H9 (cell line): ENCODE results near the gene FOXI2. TPM values are rescaled to one million over a fixed set of nuclear protein-coding genes. Genes with fewer than 3 reads are reported as not detected.

Source experiments
- DNase-seq: peaks from one replicate; pipeline ENCODE4 v3.0.0-alpha.2; 2017
- H2AFZ ChIP-seq: one replicate; pipeline ENCODE4 v1.6.1; 2013; ENCODE audit warnings: mild to moderate bottlenecking, low read length, control low read depth, moderate library complexity
- H2AK5ac ChIP-seq: 2 replicates; pipeline ENCODE4 v1.6.1; 2013; ENCODE audit warnings: low read length, control low read depth, mixed read lengths; ENCODE audit not compliant: insufficient read length
- H2BK120ac ChIP-seq: one replicate; pipeline ENCODE4 v1.6.1; 2013; ENCODE audit warnings: low read depth, mild to moderate bottlenecking, low read length, control low read depth, inconsistent platforms; ENCODE audit not compliant: poor library complexity, severe bottlenecking
- H2BK12ac ChIP-seq: 2 replicates; pipeline ENCODE4 v1.6.1; 2013; ENCODE audit warnings: low read length, control low read depth, mixed read lengths, low read depth; ENCODE audit not compliant: insufficient read length
- H2BK15ac ChIP-seq: 2 replicates; pipeline ENCODE4 v1.6.1; 2013; ENCODE audit warnings: low read depth, low read length, control low read depth
- H2BK20ac ChIP-seq: one replicate; pipeline ENCODE4 v1.6.1; 2013; ENCODE audit warnings: low read depth, mild to moderate bottlenecking, low read length, control low read depth, inconsistent platforms; ENCODE audit not compliant: poor library complexity, severe bottlenecking
- H2BK5ac ChIP-seq: 2 replicates; pipeline ENCODE4 v1.6.1; 2013; ENCODE audit warnings: low read length, control low read depth, mixed read lengths; ENCODE audit not compliant: insufficient read length
- H3K14ac ChIP-seq: 2 replicates; pipeline ENCODE4 v1.6.1; 2013; ENCODE audit warnings: low read length, control low read depth; ENCODE audit not compliant: insufficient read depth
- H3K18ac ChIP-seq: 2 replicates; pipeline ENCODE4 v1.6.1; 2013; ENCODE audit warnings: low read depth, mild to moderate bottlenecking, mixed read lengths, low read length, control low read depth; ENCODE audit not compliant: insufficient read length
- H3K23ac ChIP-seq: 2 replicates; pipeline ENCODE4 v1.6.1; 2013; ENCODE audit warnings: low read length, control low read depth, mixed read lengths, low read depth; ENCODE audit not compliant: insufficient read length
- H3K23me2 ChIP-seq: 2 replicates; pipeline ENCODE4 v1.6.1; 2013; ENCODE audit warnings: low read depth, mild to moderate bottlenecking, mixed read lengths, low read length, control low read depth; ENCODE audit not compliant: insufficient read length, poor library complexity, severe bottlenecking
- H3K27ac ChIP-seq: 2 replicates; pipeline ENCODE4 v1.5.1; 2013; ENCODE audit warnings: low read length, control low read depth, mixed read lengths, low read depth; ENCODE audit not compliant: insufficient read length
- H3K27me3 ChIP-seq: 2 replicates; pipeline ENCODE4 v1.6.1; 2013; ENCODE audit warnings: low read length, control low read depth, inconsistent platforms; ENCODE audit not compliant: insufficient read depth
- H3K4ac ChIP-seq: 2 replicates; pipeline ENCODE4 v1.6.1; 2013; ENCODE audit warnings: low read depth, mild to moderate bottlenecking, control low read depth, inconsistent platforms, low read length, moderate library complexity
- H3K4me1 ChIP-seq: 2 replicates; pipeline ENCODE4 v1.6.1; 2013; ENCODE audit warnings: low read length, control low read depth, inconsistent platforms; ENCODE audit not compliant: insufficient read depth
- H3K4me2 ChIP-seq: 2 replicates; pipeline ENCODE4 v1.6.1; 2013; ENCODE audit warnings: low read length, control low read depth, mixed read lengths; ENCODE audit not compliant: insufficient read length, insufficient read depth
- H3K56ac ChIP-seq: 2 replicates; pipeline ENCODE4 v1.6.1; 2013; ENCODE audit warnings: low read depth, mild to moderate bottlenecking, mixed read lengths, low read length, control low read depth; ENCODE audit not compliant: insufficient read length
- H3K79me1 ChIP-seq: 2 replicates; pipeline ENCODE4 v1.6.1; 2013; ENCODE audit warnings: low read depth, mild to moderate bottlenecking, moderate library complexity, low read length, control low read depth, inconsistent platforms; ENCODE audit not compliant: insufficient read depth, poor library complexity, severe bottlenecking
- H3K79me2 ChIP-seq: 2 replicates; pipeline ENCODE4 v1.6.1; 2013; ENCODE audit warnings: low read length, control low read depth, inconsistent platforms; ENCODE audit not compliant: insufficient read depth
- H3K9ac ChIP-seq: 2 replicates; pipeline ENCODE4 v1.6.1; 2013; ENCODE audit warnings: low read length, control low read depth, mixed read lengths; ENCODE audit not compliant: insufficient read length; ENCODE audit errors: extremely low read depth
- H3K9me3 ChIP-seq: one replicate; pipeline ENCODE4 v1.6.1; 2013; ENCODE audit warnings: low read depth, low read length, inconsistent platforms; ENCODE audit not compliant: control insufficient read depth
- H3T11ph ChIP-seq: one replicate; pipeline ENCODE4 v1.6.1; 2013; ENCODE audit warnings: mild to moderate bottlenecking, low read length, control low read depth, inconsistent platforms
- H4K20me1 ChIP-seq: one replicate; pipeline ENCODE4 v1.6.1; 2013; ENCODE audit not compliant: control insufficient read depth, insufficient read length, insufficient read depth
- H4K5ac ChIP-seq: 2 replicates; pipeline ENCODE4 v1.6.1; 2013; ENCODE audit warnings: low read depth, mild to moderate bottlenecking, mixed read lengths, low read length, control low read depth; ENCODE audit not compliant: insufficient read length
- H4K8ac ChIP-seq: replicated peaks from 2 replicates; pipeline ENCODE4 v1.6.1; 2013; ENCODE audit warnings: low read length, control low read depth, mixed read lengths, low read depth; ENCODE audit not compliant: insufficient read length
- H4K91ac ChIP-seq: 2 replicates; pipeline ENCODE4 v1.6.1; 2013; ENCODE audit warnings: low read depth, mild to moderate bottlenecking, moderate library complexity, mixed read lengths, low read length, control low read depth; ENCODE audit not compliant: insufficient read length
- H3K27ac Mint-ChIP-seq, 3 experiments: 2 replicates in 2 of 3; 3 replicates in 1 of 3; pipeline ENCODE4 v1.8.0; 2020 to 2021; ENCODE audit warnings: mixed read lengths in 3 of 3, mild to moderate bottlenecking in 1 of 3, moderate library complexity in 1 of 3
- H3K27me3 Mint-ChIP-seq: 2 replicates; pipeline ENCODE4 v1.8.0; 2021; ENCODE audit warnings: low read depth, mild to moderate bottlenecking, moderate library complexity, mixed read lengths
- H3K36me3 Mint-ChIP-seq, 3 experiments: 2 replicates in 2 of 3; 3 replicates in 1 of 3; pipeline ENCODE4 v1.8.0; 2020 to 2021; ENCODE audit warnings: low read depth in 3 of 3, mixed read lengths in 3 of 3; ENCODE audit not compliant: insufficient read depth in 1 of 3
- H3K4me1 Mint-ChIP-seq, 2 experiments: 2 replicates each; pipeline ENCODE4 v1.8.0; 2020; ENCODE audit warnings: mixed read lengths in 2 of 2
- H3K4me3 Mint-ChIP-seq, 2 experiments: 2 replicates in 1 of 2; 3 replicates in 1 of 2; pipeline ENCODE4 v1.8.0; 2020 to 2021; ENCODE audit warnings: mild to moderate bottlenecking in 2 of 2, mixed read lengths in 2 of 2, moderate library complexity in 1 of 2
- H3K9me3 Mint-ChIP-seq, 2 experiments: 2 replicates in 1 of 2; 3 replicates in 1 of 2; pipeline ENCODE4 v1.8.0; 2020; ENCODE audit warnings: mild to moderate bottlenecking in 2 of 2, mixed read lengths in 2 of 2, moderate library complexity in 1 of 2
- CTCF ChIP-seq: fragments of 200-600 bp; sonication (generic); conservative IDR thresholded peaks from 3 replicates; pipeline ENCODE4 v1.8.0; 2021; ENCODE audit warnings: antibody characterized with exemption, mild to moderate bottlenecking
- WGBS: extraction: QIAGEN DNeasy Blood & Tissue Kit; methylation state at CpG from one replicate; pipeline ENCODE4 v1.1.7; 2013; ENCODE audit warnings: missing lambda C conversion rate, low lambda C conversion rate, mixed read lengths; ENCODE audit not compliant: insufficient read length; ENCODE audit errors: extremely low coverage; 5-methylcytosine and 5-hydroxymethylcytosine counted together
- total RNA-seq: library from RNA; stranded (reverse); gene quantifications from 2 replicates; pipeline ENCODE4 v1.2.1, GENCODE V29; 2021

Gene FOXI2
- total RNA-seq, 1 experiment from 2014 or later = 0.42 TPM

- Histone ChIP-seq H3K4me1 (no peaks in the 10 kb centered on the region), H4K5ac (no peak overlapping the region), H3K27ac (no peak overlapping the region), H4K8ac (no peak overlapping the region), H3K79me2 (no peaks in the 10 kb centered on the region), H3K23me2 (no peaks in the 10 kb centered on the region), H4K91ac (no peak overlapping the region), H2BK15ac (no peak overlapping the region), H2AFZ (no peak overlapping the region), H2AK5ac (no peak overlapping the region), H3K4me2 (no peak overlapping the region), H2BK12ac (no peak overlapping the region), H2BK5ac (no peak overlapping the region), H3K18ac (no peak overlapping the region), H3K56ac (no peak overlapping the region), H3T11ph (no peak overlapping the region), H2BK120ac (no peak overlapping the region), H4K20me1 (no peaks in the 10 kb centered on the region), H3K14ac (no peak overlapping the region), H3K9me3 (no peaks in the 10 kb centered on the region), H3K4ac (no peak overlapping the region), H3K9ac (no peak overlapping the region), H3K79me1 (no peaks in the 10 kb centered on the region), H3K23ac (no peak overlapping the region), H3K27me3 (no peaks in the 10 kb centered on the region), H2BK20ac (no peak overlapping the region)
- no peak for DNase-seq
- peaks cover 2% of the 10 kb centered on the region for H3K27me3 Mint-ChIP-seq
- WGBS = no CpG with 5 or more reads among the region's 4 CpGs
- H3K27ac Mint-ChIP-seq = no peak overlapping the region; a peak in 1 of 7 replicates
- H3K4me3 Mint-ChIP-seq = no peak overlapping the region
- H3K9me3 Mint-ChIP-seq = no peaks in the 10 kb centered on the region
- peaks cover 7 to 11% of the 10 kb centered on the region in 2 experiments for H3K4me1 Mint-ChIP-seq
- H3K36me3 Mint-ChIP-seq = no peaks in the 10 kb centered on the region; a peak in 1 of 7 replicates
- no peak for TF ChIP-seq CTCF
Observed at GRCh38 chr10:127695431-127695830, 41.6 kb upstream of the FOXI2 start.
